GM21619 (cell line): Measurements from ENCODE around the gene SNRPN.
"Not testable (repeated sequence)": the region's sequence is repeated elsewhere in the genome, so short reads cannot be mapped to it uniquely, and the experiment has no call there.

Source experiments
- ATAC-seq: cut with Tn5 transposase; IDR thresholded peaks from one replicate; pipeline ENCODE4 v1.9.1; 2021; ENCODE audit not compliant: unreplicated experiment

The SNRPN gene

GRCh38 chr15:24966364-24967103, 11.7 kb downstream of the SNRPN start:
- no peak for ATAC-seq

GRCh38 chr15:24971052-24971451, 16.3 kb downstream of the SNRPN start:
- no peak for ATAC-seq

- ATAC-seq, result no peak
Measured at GRCh38 chr15:24971772-24972171, 17.0 kb downstream of the SNRPN start.

GRCh38 chr15:24972707-24973106, 17.9 kb downstream of the SNRPN start:
- ATAC-seq, result not testable (repeated sequence)

- ATAC-seq, result no peak
Measured at GRCh38 chr15:24976932-24977331, 22.1 kb downstream of the SNRPN start.

DNA sequence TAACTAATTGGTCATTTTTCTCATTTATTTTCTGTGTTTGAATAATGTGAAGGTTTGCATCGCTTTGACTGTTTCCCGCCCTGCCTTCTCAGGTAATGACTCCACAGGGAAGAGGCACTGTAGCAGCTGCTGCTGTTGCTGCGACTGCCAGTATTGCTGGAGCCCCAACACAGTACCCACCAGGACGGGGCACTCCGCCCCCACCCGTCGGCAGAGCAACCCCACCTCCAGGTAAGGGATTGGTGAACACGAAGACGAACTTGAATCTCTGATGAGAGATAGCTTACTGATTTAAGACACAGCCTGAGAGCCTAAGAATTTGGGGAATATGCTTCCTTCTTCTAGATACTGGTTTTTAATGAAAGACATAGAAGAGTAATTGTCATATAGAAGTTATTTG, 22.9 kb downstream of the SNRPN start:
- ATAC-seq, result no peak

DNA sequence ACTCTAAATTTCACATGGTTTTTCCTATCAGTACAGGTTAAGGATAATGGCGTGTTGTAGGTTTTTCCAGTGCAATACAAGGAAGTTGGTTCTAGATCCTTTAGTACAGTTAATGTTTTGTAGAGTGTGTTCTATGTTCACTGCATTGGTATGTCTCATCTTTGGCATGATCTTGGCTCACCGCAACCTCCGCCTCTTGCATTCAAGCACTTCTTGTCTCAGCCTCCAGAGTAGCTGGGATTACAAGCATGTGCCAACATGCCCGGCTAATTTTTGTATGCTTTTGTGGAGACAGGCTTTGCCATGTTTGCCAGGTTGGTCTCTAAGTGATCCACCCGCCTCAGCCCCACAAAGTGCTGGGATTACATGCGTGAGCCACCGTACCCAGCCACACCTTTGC, 30.4 kb downstream of the SNRPN start:
- no peak for ATAC-seq

- ATAC-seq, result no peak
Measured at GRCh38 chr15:24986653-24987052, 31.9 kb downstream of the SNRPN start.

- no peak for ATAC-seq
Measured at GRCh38 chr15:25019434-25019833, 64.6 kb downstream of the SNRPN start.

GRCh38 chr15:25022233-25022632, 67.4 kb downstream of the SNRPN start:
- ATAC-seq, result no peak
